Caco-2 (cell line): ENCODE measurements around the gene C11orf58. TPM values are rescaled to one million over a fixed set of nuclear protein-coding genes. Genes with fewer than 3 reads are reported as not detected.

Source experiments
- BruUV-seq: library from RNA; stranded (reverse); fragments of 400-500 nt; replicated peaks from 2 replicates; lab custom pipeline; 2021; lab: Mats Ljungman, UMichigan
- CTCF ChIA-PET: fragments of 300-600 bp; sonication (Branson Sonifier 250); formaldehyde crosslinking; loops from one replicate; lab custom pipeline; 2022; ENCODE audit warnings: antibody characterized with exemption; lab: Charles Lee
- POLR2A ChIA-PET: fragments of 300-600 bp; sonication (Branson Sonifier 250); formaldehyde crosslinking; loops from one replicate; lab custom pipeline; 2022; ENCODE audit warnings: antibody characterized with exemption; lab: Charles Lee
- DNase-seq, 2 experiments: peaks; one replicate each; pipeline versions ENCODE4 v3.0.0 to v3.0.0-alpha.2; 2020 to 2022
- H3K27me3 ChIP-seq: replicated peaks from 2 replicates; pipeline ENCODE4 v1.6.0; 2011; ENCODE audit warnings: low read length; ENCODE audit not compliant: control insufficient read depth, insufficient read depth
- H3K36me3 ChIP-seq: 2 replicates; pipeline ENCODE4 v1.5.1; 2011; ENCODE audit warnings: low read length; ENCODE audit not compliant: control insufficient read depth, insufficient read depth
- H3K4me1 ChIP-seq: fragments of 250-450 bp; sonication (Bioruptor Pico); 2 replicates; pipeline ENCODE4 v1.5.1; 2020; ENCODE audit warnings: mild to moderate bottlenecking
- H3K4me3 ChIP-seq: 2 replicates; pipeline ENCODE4 v1.5.1; 2011; ENCODE audit warnings: low read depth, mild to moderate bottlenecking, control low read depth, low read length
- H3K9me3 ChIP-seq: fragments of 250-450 bp; sonication (Bioruptor Pico); 2 replicates; pipeline ENCODE4 v1.5.1; 2020; ENCODE audit warnings: mild to moderate bottlenecking, moderate library complexity
- H3K27ac Mint-ChIP-seq: one replicate; pipeline ENCODE4 v1.8.0; 2022; ENCODE audit warnings: mixed read lengths; ENCODE audit not compliant: unreplicated experiment
- H3K27me3 Mint-ChIP-seq: one replicate; pipeline ENCODE4 v1.8.0; 2022; ENCODE audit warnings: mixed read lengths; ENCODE audit not compliant: insufficient read depth, unreplicated experiment
- H3K36me3 Mint-ChIP-seq: one replicate; pipeline ENCODE4 v1.8.0; 2022; ENCODE audit warnings: mild to moderate bottlenecking, mixed read lengths; ENCODE audit not compliant: insufficient read depth, unreplicated experiment
- H3K4me1 Mint-ChIP-seq: one replicate; pipeline ENCODE4 v1.8.0; 2022; ENCODE audit warnings: low read depth, mixed read lengths; ENCODE audit not compliant: unreplicated experiment
- H3K4me3 Mint-ChIP-seq: one replicate; pipeline ENCODE4 v1.8.0; 2022; ENCODE audit warnings: mild to moderate bottlenecking, moderate library complexity, mixed read lengths; ENCODE audit not compliant: unreplicated experiment
- H3K9me3 Mint-ChIP-seq: one replicate; pipeline ENCODE4 v1.8.0; 2022; ENCODE audit warnings: mixed read lengths; ENCODE audit not compliant: unreplicated experiment
- CTCF ChIP-seq, 2 experiments: fragments of 200-600 bp in 1 of 2; IDR thresholded peaks; 1 replicate in 1 of 2; 2 replicates in 1 of 2; pipeline versions ENCODE4 v1.5.1 to v1.8.0; 2011 to 2022; ENCODE audit warnings: antibody characterized with exemption in 1 of 2, control low read depth in 1 of 2, inconsistent platforms in 1 of 2, low read depth in 1 of 2, low read length in 1 of 2, mild to moderate bottlenecking in 1 of 2, moderate library complexity in 1 of 2; ENCODE audit not compliant: insufficient read depth in 1 of 2, severe bottlenecking in 1 of 2, unreplicated experiment in 1 of 2
- intact Hi-C: fragments of 100-400 bp; cut with micrococcal nuclease; formaldehyde crosslinking; loops from one replicate; pipeline ENCODE4 v1.10.0; 2022; ENCODE audit not compliant: unreplicated experiment
- total RNA-seq: library from RNA; stranded (reverse); gene quantifications from 2 replicates; pipeline ENCODE4 v1.2.3, GENCODE V29; 2022

Gene C11orf58
- total RNA-seq, 1 experiment from 2014 or later = 209 TPM

- Mint-ChIP-seq H3K27me3 (peaks cover 13% of the 10 kb centered on the region), H3K27ac (no peak overlapping the region), H3K36me3 (no peaks in the 10 kb centered on the region), H3K4me1 (no peaks in the 10 kb centered on the region), H3K9me3 (no peaks in the 10 kb centered on the region), H3K4me3 (no peak overlapping the region)
- DNase-seq = no peak
- no TSS peak for BruUV-seq
- intact Hi-C loops = no loop called here
- 0 out of 2 replicates have a peak, but pooled peaks cover 4% of the 10 kb centered on the region for H3K9me3 ChIP-seq
- POLR2A ChIA-PET = no interaction called here
- CTCF ChIA-PET = no interaction called here
- no peaks in the 10 kb centered on the region for H3K36me3 ChIP-seq
- H3K27me3 ChIP-seq = no peaks in the 10 kb centered on the region; the same call in 1 of the 2 replicates
- no peak for TF ChIP-seq CTCF (IDR thresholded peaks at IDR 0.05; ENCODE audit: insufficient read depth in 1 of 2, low read depth in 1 of 2, low read length in 1 of 2, severe bottlenecking in 1 of 2, unreplicated experiment in 1 of 2)
- H3K4me3 ChIP-seq = no peak overlapping the region
- no peaks in the 10 kb centered on the region; the same call in none of the 2 replicates for H3K4me1 ChIP-seq
Observed at GRCh38 chr11:16713594-16713993, 24.9 kb upstream of the C11orf58 start.

- Mint-ChIP-seq H3K4me1 (no peaks in the 10 kb centered on the region), H3K27ac (no peak overlapping the region), H3K9me3 (no peaks in the 10 kb centered on the region), H3K27me3 (peaks cover 7% of the 10 kb centered on the region), H3K4me3 (no peak overlapping the region), H3K36me3 (no peaks in the 10 kb centered on the region)
- DNase-seq = no peak
- Histone ChIP-seq H3K9me3 (0 out of 2 replicates have a peak, but pooled peaks cover 4% of the 10 kb centered on the region), H3K4me3 (no peak overlapping the region), H3K4me1 (no peaks in the 10 kb centered on the region), H3K27me3 (no peaks in the 10 kb centered on the region), H3K36me3 (no peaks in the 10 kb centered on the region)
- no peak for TF ChIP-seq CTCF (IDR thresholded peaks at IDR 0.05; ENCODE audit: insufficient read depth in 1 of 2, low read depth in 1 of 2, low read length in 1 of 2, severe bottlenecking in 1 of 2, unreplicated experiment in 1 of 2)
- intact Hi-C loops = no loop called here
- POLR2A ChIA-PET = no interaction called here
- CTCF ChIA-PET = no interaction called here
- BruUV-seq = no TSS peak
Observed at GRCh38 chr11:16722581-16723344, 15.7 kb upstream of the C11orf58 start.

- H3K4me3 Mint-ChIP-seq = no peak overlapping the region
- H3K36me3 Mint-ChIP-seq = no peaks in the 10 kb centered on the region
- H3K9me3 Mint-ChIP-seq = peaks cover 11% of the 10 kb centered on the region
- no peaks in the 10 kb centered on the region for H3K36me3 ChIP-seq
- intact Hi-C loops = no loop called here
- no peak overlapping the region for H3K27ac Mint-ChIP-seq
- no peak for TF ChIP-seq CTCF (IDR thresholded peaks at IDR 0.05; ENCODE audit: insufficient read depth in 1 of 2, low read depth in 1 of 2, low read length in 1 of 2, severe bottlenecking in 1 of 2, unreplicated experiment in 1 of 2)
- no peak overlapping the region for H3K4me3 ChIP-seq
- no peaks in the 10 kb centered on the region for H3K4me1 ChIP-seq
- H3K9me3 ChIP-seq = no peaks in the 10 kb centered on the region; the same call in 1 of the 2 replicates
- ChIA-PET CTCF (no interaction called here), POLR2A (no interaction called here)
- H3K4me1 Mint-ChIP-seq = no peaks in the 10 kb centered on the region
- H3K27me3 Mint-ChIP-seq = peaks cover 20% of the 10 kb centered on the region
- no TSS peak for BruUV-seq
- DNase-seq = no peak
- no peaks in the 10 kb centered on the region for H3K27me3 ChIP-seq
Observed at GRCh38 chr11:16727806-16728205, 10.6 kb upstream of the C11orf58 start.
